ENCODE measurements around the gene TK2.

The TK2 gene

DNA sequence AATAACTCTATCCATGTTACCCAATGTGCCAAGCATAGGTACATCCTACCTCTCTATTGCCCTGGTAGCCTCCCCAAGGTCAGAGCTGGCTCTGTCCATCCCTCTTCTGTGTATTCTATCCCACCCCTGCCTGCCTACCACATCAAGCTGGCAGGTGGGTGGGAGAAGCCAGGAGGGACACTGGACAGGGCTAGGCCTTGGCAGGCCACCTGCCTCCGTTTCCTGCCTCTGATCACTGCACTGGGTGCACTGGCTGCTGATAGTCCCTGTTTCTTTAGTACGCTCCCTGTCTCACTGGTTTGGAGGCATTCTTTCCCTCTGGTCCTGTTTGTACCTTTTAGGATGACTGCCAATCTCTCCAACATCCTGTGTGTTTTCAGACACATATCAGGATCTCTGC is 12.7 kb downstream of the TK2 start:
- Histone ChIP-seq H3K4me1 (no peaks in the 10 kb centered on the region), H3K27me3 (ENCODE audit: control insufficient read depth, insufficient read depth, low read length) (no peaks in the 10 kb centered on the region), H3K9me3 (ENCODE audit: control insufficient read depth, low read length) (no peaks in the 10 kb centered on the region), H3K79me2 (no peaks in the 10 kb centered on the region), H3K4me2 (ENCODE audit: low read length) (no peak overlapping the region), H2AFZ (no peak overlapping the region), H3K36me3 (ENCODE audit: control insufficient read depth, insufficient read depth, low read length) (no peaks in the 10 kb centered on the region), H3K9ac (no peak overlapping the region), H3K27ac (no peak overlapping the region), H3K4me3 (ENCODE audit: low read depth, low read length) (no peak overlapping the region)
- TF ChIP-seq, protein P1, sequence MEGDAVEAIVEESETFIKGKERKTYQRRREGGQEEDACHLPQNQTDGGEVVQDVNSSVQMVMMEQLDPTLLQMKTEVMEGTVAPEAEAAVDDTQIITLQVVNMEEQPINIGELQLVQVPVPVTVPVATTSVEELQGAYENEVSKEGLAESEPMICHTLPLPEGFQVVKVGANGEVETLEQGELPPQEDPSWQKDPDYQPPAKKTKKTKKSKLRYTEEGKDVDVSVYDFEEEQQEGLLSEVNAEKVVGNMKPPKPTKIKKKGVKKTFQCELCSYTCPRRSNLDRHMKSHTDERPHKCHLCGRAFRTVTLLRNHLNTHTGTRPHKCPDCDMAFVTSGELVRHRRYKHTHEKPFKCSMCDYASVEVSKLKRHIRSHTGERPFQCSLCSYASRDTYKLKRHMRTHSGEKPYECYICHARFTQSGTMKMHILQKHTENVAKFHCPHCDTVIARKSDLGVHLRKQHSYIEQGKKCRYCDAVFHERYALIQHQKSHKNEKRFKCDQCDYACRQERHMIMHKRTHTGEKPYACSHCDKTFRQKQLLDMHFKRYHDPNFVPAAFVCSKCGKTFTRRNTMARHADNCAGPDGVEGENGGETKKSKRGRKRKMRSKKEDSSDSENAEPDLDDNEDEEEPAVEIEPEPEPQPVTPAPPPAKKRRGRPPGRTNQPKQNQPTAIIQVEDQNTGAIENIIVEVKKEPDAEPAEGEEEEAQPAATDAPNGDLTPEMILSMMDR (IDR thresholded peaks at IDR 0.05): no peak

DNA sequence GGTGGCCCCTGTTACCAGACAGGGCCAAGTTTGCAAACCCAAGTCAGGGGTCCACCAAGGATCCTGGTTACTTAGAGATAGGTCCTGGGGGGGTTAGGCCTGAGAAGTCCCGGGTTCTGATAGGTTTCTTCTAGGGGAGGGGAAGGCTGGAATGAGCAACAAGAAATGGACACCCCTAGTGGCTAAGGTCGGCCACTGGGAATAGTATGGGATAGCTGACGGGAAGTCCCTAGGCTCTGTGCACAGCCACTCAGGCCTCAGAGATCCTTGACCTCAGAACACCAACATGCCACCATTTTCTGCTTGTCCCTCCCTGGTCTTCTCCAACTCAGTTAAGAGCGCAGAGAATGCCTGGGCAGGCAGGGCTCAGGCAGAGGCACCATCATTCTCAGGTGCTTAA is 13.4 kb downstream of the TK2 start:
- Histone ChIP-seq H3K4me2 (ENCODE audit: low read length) (no peak overlapping the region), H3K79me2 (peaks cover 2% of the 10 kb centered on the region), H3K27me3 (ENCODE audit: control insufficient read depth, insufficient read depth, low read length) (no peaks in the 10 kb centered on the region), H3K9me3 (ENCODE audit: control insufficient read depth, low read length) (no peaks in the 10 kb centered on the region), H3K9ac (no peak overlapping the region), H3K4me3 (ENCODE audit: low read depth, low read length) (no peak overlapping the region), H3K4me1 (no peaks in the 10 kb centered on the region), H2AFZ (no peak overlapping the region), H3K27ac (no peak overlapping the region), H3K36me3 (ENCODE audit: control insufficient read depth, insufficient read depth, low read length) (no peaks in the 10 kb centered on the region)
- TF ChIP-seq, protein P1 (IDR thresholded peaks at IDR 0.05): no peak

DNA sequence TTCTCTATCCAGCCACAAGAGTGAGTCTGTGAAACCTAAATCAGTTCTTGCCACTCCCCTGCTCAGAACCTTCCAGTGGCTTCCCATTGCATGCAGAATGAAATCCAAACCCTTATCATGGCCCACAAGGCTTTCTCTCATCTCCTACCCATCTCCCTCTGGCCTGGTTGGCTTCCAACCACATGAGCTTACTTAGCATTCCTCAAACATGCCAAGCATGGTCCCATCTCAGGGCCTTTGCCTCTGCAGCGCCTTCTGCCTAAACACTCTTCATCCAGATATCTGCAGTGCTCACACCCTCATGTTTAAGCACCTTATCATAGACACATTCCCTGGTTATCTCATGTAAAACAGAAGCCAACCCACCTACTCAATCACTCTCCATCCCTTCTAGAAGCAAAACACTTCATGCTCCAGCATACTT is 15.5 kb downstream of the TK2 start:
- H3K79me2 ChIP-seq: peaks cover 2% of the 10 kb centered on the region
- H3K4me3 ChIP-seq (ENCODE audit: low read depth, low read length): no peak overlapping the region
- no peak overlapping the region for H2AFZ ChIP-seq
- H3K9me3 ChIP-seq (ENCODE audit: control insufficient read depth, low read length): no peaks in the 10 kb centered on the region
- TF ChIP-seq, protein P1 (IDR thresholded peaks at IDR 0.05): no peak
- H3K4me2 ChIP-seq (ENCODE audit: low read length): no peak overlapping the region
- H3K4me1 ChIP-seq: no peaks in the 10 kb centered on the region
- no peak overlapping the region for H3K27ac ChIP-seq
- H3K27me3 ChIP-seq (ENCODE audit: control insufficient read depth, insufficient read depth, low read length): no peaks in the 10 kb centered on the region
- H3K9ac ChIP-seq: no peak overlapping the region
- no peaks in the 10 kb centered on the region for H3K36me3 ChIP-seq (ENCODE audit: control insufficient read depth, insufficient read depth, low read length)

DNA sequence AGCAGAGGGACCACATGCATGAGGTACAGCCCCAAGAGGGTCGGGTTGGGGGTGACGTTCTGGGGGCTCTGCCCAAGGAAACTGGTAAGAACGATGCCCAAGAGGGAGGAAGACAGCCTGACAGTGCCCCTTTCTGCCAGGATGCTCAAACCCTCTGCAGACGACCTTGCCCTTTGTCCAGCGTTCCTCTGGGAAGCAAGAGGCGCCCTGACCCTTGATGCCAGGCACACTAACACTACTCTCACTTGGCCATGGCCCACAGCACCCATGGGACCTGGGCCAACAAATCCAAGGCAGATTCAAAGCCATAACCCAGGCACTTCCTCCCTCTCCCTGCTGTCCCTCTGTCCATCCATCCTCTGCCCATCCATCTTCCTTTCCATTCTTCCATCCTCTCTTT is 20.4 kb downstream of the TK2 start:
- no peaks in the 10 kb centered on the region for H3K36me3 ChIP-seq (ENCODE audit: control insufficient read depth, insufficient read depth, low read length)
- H3K79me2 ChIP-seq: peaks cover 2% of the 10 kb centered on the region
- H3K4me2 ChIP-seq (ENCODE audit: low read length): no peak overlapping the region
- H3K4me3 ChIP-seq (ENCODE audit: low read depth, low read length): no peak overlapping the region
- no peaks in the 10 kb centered on the region for H3K27me3 ChIP-seq (ENCODE audit: control insufficient read depth, insufficient read depth, low read length)
- peaks cover 7% of the 10 kb centered on the region for H3K4me1 ChIP-seq
- H2AFZ ChIP-seq: no peak overlapping the region
- H3K27ac ChIP-seq: no peak overlapping the region
- TF ChIP-seq, protein P1 (IDR thresholded peaks at IDR 0.05): no peak
- H3K9me3 ChIP-seq (ENCODE audit: control insufficient read depth, low read length): no peaks in the 10 kb centered on the region
- no peak overlapping the region for H3K9ac ChIP-seq

DNA sequence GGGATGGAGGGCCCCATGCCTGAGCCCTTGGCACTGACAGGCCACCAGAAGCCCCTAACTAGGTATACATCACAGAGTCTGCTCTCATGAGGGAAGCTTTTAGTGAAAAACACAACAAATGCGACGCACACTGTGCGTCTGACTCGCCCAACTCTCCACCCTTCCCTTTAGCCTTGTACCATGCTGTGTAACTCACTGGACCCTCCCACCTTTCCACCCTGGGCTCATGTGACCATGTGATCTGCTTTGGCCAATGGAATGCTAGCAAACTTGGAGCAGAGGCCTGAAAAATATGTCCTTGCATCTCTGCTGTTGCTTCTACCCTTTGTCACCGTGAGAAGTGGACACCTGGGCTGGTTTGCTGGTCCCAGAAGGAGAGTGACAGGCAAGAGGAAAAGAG is 21.6 kb downstream of the TK2 start:
- TF ChIP-seq, protein P1 (IDR thresholded peaks at IDR 0.05): no peak
- H3K4me3 ChIP-seq (ENCODE audit: low read depth, low read length): no peak overlapping the region
- no peak overlapping the region for H3K4me2 ChIP-seq (ENCODE audit: low read length)
- H3K27ac ChIP-seq: no peak overlapping the region
- peaks cover 7% of the 10 kb centered on the region for H3K4me1 ChIP-seq
- no peaks in the 10 kb centered on the region for H3K9me3 ChIP-seq (ENCODE audit: control insufficient read depth, low read length)
- H3K79me2 ChIP-seq: peaks cover 2% of the 10 kb centered on the region
- H3K36me3 ChIP-seq (ENCODE audit: control insufficient read depth, insufficient read depth, low read length): no peaks in the 10 kb centered on the region
- H2AFZ ChIP-seq: no peak overlapping the region
- H3K9ac ChIP-seq: no peak overlapping the region
- H3K27me3 ChIP-seq (ENCODE audit: control insufficient read depth, insufficient read depth, low read length): no peaks in the 10 kb centered on the region
